ENCODE measurements around the gene RNASE13. TPM values are rescaled to one million over a fixed set of nuclear protein-coding genes. Genes with fewer than 3 reads are reported as not detected.

RNASE13 gene
- total RNA-seq, 4 donors from 2014 or later: not detected

- H3K4me3 ChIP-seq: no peak overlapping the region
- H3K36me3 ChIP-seq: peaks cover 0 to 57% (median 0%) of the 10 kb centered on the region in 3 donors
- no peak for DNase-seq (ENCODE audit: low spot score in 2 of 2)
- peaks cover 0 to 49% (median 24%) of the 10 kb centered on the region in 4 donors for H3K4me1 ChIP-seq
- H3K27ac ChIP-seq: peak overlapping the region; percentile 30 to 97 (median 70)
- 66 to 70% methylated on average over 18 to 26 of the region's 26 CpGs for WGBS, 2 donors
- no peaks in the 10 kb centered on the region for H3K27me3 ChIP-seq
- TF ChIP-seq, protein P1, sequence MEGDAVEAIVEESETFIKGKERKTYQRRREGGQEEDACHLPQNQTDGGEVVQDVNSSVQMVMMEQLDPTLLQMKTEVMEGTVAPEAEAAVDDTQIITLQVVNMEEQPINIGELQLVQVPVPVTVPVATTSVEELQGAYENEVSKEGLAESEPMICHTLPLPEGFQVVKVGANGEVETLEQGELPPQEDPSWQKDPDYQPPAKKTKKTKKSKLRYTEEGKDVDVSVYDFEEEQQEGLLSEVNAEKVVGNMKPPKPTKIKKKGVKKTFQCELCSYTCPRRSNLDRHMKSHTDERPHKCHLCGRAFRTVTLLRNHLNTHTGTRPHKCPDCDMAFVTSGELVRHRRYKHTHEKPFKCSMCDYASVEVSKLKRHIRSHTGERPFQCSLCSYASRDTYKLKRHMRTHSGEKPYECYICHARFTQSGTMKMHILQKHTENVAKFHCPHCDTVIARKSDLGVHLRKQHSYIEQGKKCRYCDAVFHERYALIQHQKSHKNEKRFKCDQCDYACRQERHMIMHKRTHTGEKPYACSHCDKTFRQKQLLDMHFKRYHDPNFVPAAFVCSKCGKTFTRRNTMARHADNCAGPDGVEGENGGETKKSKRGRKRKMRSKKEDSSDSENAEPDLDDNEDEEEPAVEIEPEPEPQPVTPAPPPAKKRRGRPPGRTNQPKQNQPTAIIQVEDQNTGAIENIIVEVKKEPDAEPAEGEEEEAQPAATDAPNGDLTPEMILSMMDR (IDR thresholded peaks at IDR 0.05): no peak
- no peak for TF ChIP-seq EP300 (IDR thresholded peaks at IDR 0.05)
- TF ChIP-seq POLR2A (IDR thresholded peaks at IDR 0.05): no peak
- no peaks in the 10 kb centered on the region for H3K9me3 ChIP-seq
Measured at GRCh38 chr14:21074398-21075272, 40.0 kb upstream of the RNASE13 start.

DNA sequence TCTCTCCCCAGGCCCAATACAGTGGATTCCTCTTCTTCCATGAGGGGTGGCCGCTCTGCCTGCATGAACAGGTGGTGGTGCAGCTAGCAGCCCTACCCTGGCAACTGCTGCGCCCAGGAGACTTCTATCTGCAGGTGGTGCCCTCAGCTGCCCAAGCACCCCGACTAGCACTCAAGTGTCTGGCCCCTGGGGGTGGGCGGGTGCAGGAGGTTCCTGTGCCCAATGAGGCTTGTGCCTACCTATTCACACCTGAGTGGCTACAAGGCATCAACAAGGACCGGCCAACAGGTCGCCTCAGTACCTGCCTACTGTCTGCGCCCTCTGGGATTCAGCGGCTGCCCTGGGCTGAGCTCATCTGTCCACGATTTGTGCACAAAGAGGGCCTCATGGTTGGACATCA, 39.3 kb upstream of the RNASE13 start:
- H3K4me1 ChIP-seq: peaks cover 0 to 56% (median 29%) of the 10 kb centered on the region in 4 donors
- H3K27ac ChIP-seq: peak overlapping the region; percentile 30 to 97 (median 88)
- WGBS, 2 donors: 69 to 78% methylated on average over 5 to 9 of the region's 9 CpGs
- H3K27me3 ChIP-seq: no peaks in the 10 kb centered on the region
- peaks cover 0 to 50% (median 0%) of the 10 kb centered on the region in 3 donors for H3K36me3 ChIP-seq
- no peak for DNase-seq (ENCODE audit: low spot score in 2 of 2)
- TF ChIP-seq EP300 (IDR thresholded peaks at IDR 0.05) (no peak), POLR2A (IDR thresholded peaks at IDR 0.05) (no peak)
- TF ChIP-seq, protein P1 (IDR thresholded peaks at IDR 0.05): no peak
- H3K4me3 ChIP-seq: no peak overlapping the region
- H3K9me3 ChIP-seq: no peaks in the 10 kb centered on the region

- DNase-seq (ENCODE audit: low spot score in 2 of 2): no peak
- peaks cover 0 to 61% (median 34%) of the 10 kb centered on the region in 4 donors for H3K4me1 ChIP-seq
- peaks cover 0 to 39% (median 0%) of the 10 kb centered on the region in 3 donors for H3K36me3 ChIP-seq
- no peaks in the 10 kb centered on the region for H3K27me3 ChIP-seq
- H3K9me3 ChIP-seq: no peaks in the 10 kb centered on the region
- 73 to 77% methylated on average over 7 to 8 of the region's 9 CpGs for WGBS, 2 donors
- H3K27ac ChIP-seq: peak overlapping the region; percentile 81 to 97 (median 94)
- TF ChIP-seq, protein P1 (IDR thresholded peaks at IDR 0.05): no peak
- TF ChIP-seq EP300 (IDR thresholded peaks at IDR 0.05) (no peak), POLR2A (IDR thresholded peaks at IDR 0.05) (no peak)
- no peak overlapping the region for H3K4me3 ChIP-seq
Measured at GRCh38 chr14:21072781-21073339, 38.3 kb upstream of the RNASE13 start.

DNA sequence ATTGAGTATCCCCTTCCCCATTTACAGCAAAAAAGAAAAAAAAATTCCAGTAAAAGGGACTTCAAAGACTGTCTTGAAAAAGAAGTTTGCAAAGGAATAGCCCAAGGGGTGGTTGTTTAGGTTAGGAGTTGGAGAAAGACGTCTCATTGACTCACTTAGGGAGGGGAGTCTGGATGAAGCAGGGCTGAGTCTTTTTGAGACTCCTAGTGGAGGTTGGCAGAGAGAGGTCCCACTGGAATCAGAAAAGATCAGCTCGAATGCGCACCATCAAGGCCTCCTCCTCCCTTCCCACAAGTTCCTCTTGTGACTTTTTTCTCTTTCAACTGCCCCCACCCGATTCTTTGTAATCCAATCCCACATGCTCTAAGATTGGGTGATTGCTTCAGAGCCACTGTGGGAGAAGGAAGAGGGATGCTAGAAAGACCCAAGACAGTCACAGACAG, 37.4 kb upstream of the RNASE13 start:
- peak in 1 of 2 donors; percentile 59 for DNase-seq (ENCODE audit: low spot score in 2 of 2)
- H3K4me3 ChIP-seq: peak overlapping the region; percentile 54 to 88 (median 74)
- WGBS, 2 donors: 2 to 15% methylated on average over 4 of the region's 4 CpGs
- peaks cover 0 to 32% (median 0%) of the 10 kb centered on the region in 3 donors for H3K36me3 ChIP-seq
- H3K27me3 ChIP-seq: no peaks in the 10 kb centered on the region
- peak overlapping the region; percentile 81 to 97 (median 94) for H3K27ac ChIP-seq
- H3K4me1 ChIP-seq: peaks cover 0 to 61% (median 34%) of the 10 kb centered on the region in 4 donors
- no peaks in the 10 kb centered on the region for H3K9me3 ChIP-seq
- peak in 1 of 2 donors; percentile 24 for TF ChIP-seq POLR2A (IDR thresholded peaks at IDR 0.05)
- TF ChIP-seq EP300 (IDR thresholded peaks at IDR 0.05): peak in 1 of 2 donors; percentile 40
- TF ChIP-seq, protein P1 (IDR thresholded peaks at IDR 0.05): no peak
